HG03135 (cell line): ENCODE results near the gene DEAF1.
"Not testable (repeated sequence)": the region's sequence is repeated elsewhere in the genome, so short reads cannot be mapped to it uniquely, and the experiment has no call there.

Source experiments
- ATAC-seq: cut with Tn5 transposase; IDR thresholded peaks from one replicate; pipeline ENCODE4 v1.9.1; 2021; ENCODE audit warnings: mild to moderate bottlenecking, moderate library complexity; ENCODE audit not compliant: unreplicated experiment

DEAF1 gene

GRCh38 chr11:653136-653535, 41.9 kb downstream of the DEAF1 start:
- ATAC-seq: not testable (repeated sequence)

- ATAC-seq: no peak
These were observed 44.5 kb downstream of the DEAF1 start for GRCh38 chr11:650482-650881.

- ATAC-seq: not testable (repeated sequence)
These were observed 47.3 kb downstream of the DEAF1 start for GRCh38 chr11:647672-648158.

- ATAC-seq: no peak
These were observed 48.8 kb downstream of the DEAF1 start for GRCh38 chr11:646214-646613.

- no peak for ATAC-seq
These were observed 49.5 kb downstream of the DEAF1 start for GRCh38 chr11:645536-645935.

GRCh38 chr11:643849-644738, 50.9 kb downstream of the DEAF1 start:
- no peak for ATAC-seq

GRCh38 chr11:643366-643765, 51.7 kb downstream of the DEAF1 start:
- ATAC-seq: no peak

- no peak for ATAC-seq
These were observed 53.1 kb downstream of the DEAF1 start for GRCh38 chr11:641806-642370.

GRCh38 chr11:640021-640706, 54.9 kb downstream of the DEAF1 start:
- ATAC-seq: no peak

- ATAC-seq: no peak
These were observed 55.6 kb downstream of the DEAF1 start for GRCh38 chr11:639332-639955.

GRCh38 chr11:638631-639331, 56.2 kb downstream of the DEAF1 start:
- no peak for ATAC-seq

- no peak for ATAC-seq
These were observed 57.2 kb downstream of the DEAF1 start for GRCh38 chr11:637593-638521.

- no peak for ATAC-seq
These were observed 57.8 kb downstream of the DEAF1 start for GRCh38 chr11:637333-637592.

GRCh38 chr11:636511-637332, 58.3 kb downstream of the DEAF1 start, which contains the start of gene DRD4:
TSS of gene DRD4 (plus strand) at chr11:637269. CDS start at chr11:637305, 36 bp downstream.
- ATAC-seq: no peak

- no peak for ATAC-seq
These were observed 59.0 kb downstream of the DEAF1 start for GRCh38 chr11:635945-636510.

GRCh38 chr11:630871-631270, 64.2 kb downstream of the DEAF1 start:
- no peak for ATAC-seq

- no peak for ATAC-seq
These were observed 65.8 kb downstream of the DEAF1 start for GRCh38 chr11:629237-629583.

GRCh38 chr11:628056-628455, 67.0 kb downstream of the DEAF1 start:
- ATAC-seq: no peak

- no peak for ATAC-seq
These were observed 67.8 kb downstream of the DEAF1 start for GRCh38 chr11:627308-627576.
